Activated B cell treated with CpG ODN at 0.5 μM for 24 hours (primary cell): ENCODE data around the gene MAS1L. TPM values are rescaled to one million over a fixed set of nuclear protein-coding genes. Genes with fewer than 3 reads are reported as not detected.

ENCODE experiments used
- ATAC-seq: fragments of 200-7000 bp; cut with Tn5 transposase; one replicate; pipeline ENCODE4 v1.10.0; 2021; ENCODE audit warnings: low read depth, mild to moderate bottlenecking, moderate library complexity
- CTCF ChIA-PET: fragments of 350-600 bp; sonication (Branson Sonifier 250); formaldehyde crosslinking; loops from one replicate; lab custom pipeline; 2021; ENCODE audit warnings: antibody characterized with exemption; lab: Charles Lee
- POLR2A ChIA-PET: fragments of 350-600 bp; sonication (Branson Sonifier 250); formaldehyde crosslinking; loops from one replicate; lab custom pipeline; 2021; ENCODE audit warnings: antibody characterized with exemption; lab: Charles Lee
- DNase-seq: peaks from one replicate; pipeline ENCODE4 v3.0.0; 2022
- H3K27ac Mint-ChIP-seq: one replicate; pipeline ENCODE4 v1.8.0; 2020; ENCODE audit warnings: mixed read lengths
- H3K27me3 Mint-ChIP-seq: one replicate; pipeline ENCODE4 v1.8.0; 2021; ENCODE audit warnings: mixed read lengths
- H3K36me3 Mint-ChIP-seq: one replicate; pipeline ENCODE4 v1.8.0; 2021; ENCODE audit warnings: low read depth, mixed read lengths
- H3K4me1 Mint-ChIP-seq: one replicate; pipeline ENCODE4 v1.8.0; 2021; ENCODE audit warnings: mixed read lengths
- H3K4me3 Mint-ChIP-seq: one replicate; pipeline ENCODE4 v1.8.0; 2020; ENCODE audit warnings: mild to moderate bottlenecking, mixed read lengths
- H3K9me3 Mint-ChIP-seq: one replicate; pipeline ENCODE4 v1.8.0; 2020; ENCODE audit warnings: mixed read lengths
- CTCF ChIP-seq: fragments of 200-600 bp; IDR thresholded peaks from one replicate; pipeline ENCODE4 v1.8.0; 2022; ENCODE audit warnings: antibody characterized with exemption, mild to moderate bottlenecking
- intact Hi-C: fragments of 100-400 bp; cut with micrococcal nuclease; formaldehyde crosslinking; loops from one replicate; pipeline ENCODE4 v1.15.1; 2024
- total RNA-seq: library from RNA; stranded (reverse); gene quantifications from 2 replicates; pipeline ENCODE4 v1.2.3, GENCODE V29; 2022

MAS1L gene
- total RNA-seq, 1 donor from 2014 or later, result not detected

- ATAC-seq (no peak), DNase-seq (no peak)
- Mint-ChIP-seq H3K9me3 (no peaks in the 10 kb centered on the region), H3K4me3 (no peak overlapping the region), H3K36me3 (no peaks in the 10 kb centered on the region), H3K4me1 (no peaks in the 10 kb centered on the region), H3K27me3 (peaks cover 27% of the 10 kb centered on the region), H3K27ac (no peak overlapping the region)
- TF ChIP-seq CTCF, result no peak
- intact Hi-C loops, result no loop called here
- ChIA-PET CTCF (no interaction called here), POLR2A (no interaction called here)
These were observed 36.9 kb upstream of the MAS1L start for GRCh38 chr6:29524444-29525310.

GRCh38 chr6:29524044-29524443 lies 36.3 kb upstream of the MAS1L start:
- no peak for TF ChIP-seq CTCF
- Mint-ChIP-seq H3K27ac (no peak overlapping the region), H3K27me3 (peaks cover 25% of the 10 kb centered on the region), H3K36me3 (no peaks in the 10 kb centered on the region), H3K4me3 (no peak overlapping the region), H3K9me3 (no peaks in the 10 kb centered on the region), H3K4me1 (no peaks in the 10 kb centered on the region)
- DNase-seq, result no peak
- intact Hi-C loops, result no loop called here
- CTCF ChIA-PET, result no interaction called here
- POLR2A ChIA-PET, result no interaction called here
- no peak for ATAC-seq

- Mint-ChIP-seq H3K9me3 (no peaks in the 10 kb centered on the region), H3K4me1 (no peaks in the 10 kb centered on the region), H3K27me3 (peaks cover 20% of the 10 kb centered on the region), H3K36me3 (no peaks in the 10 kb centered on the region), H3K4me3 (no peak overlapping the region), H3K27ac (no peak overlapping the region)
- POLR2A ChIA-PET, result no interaction called here
- ATAC-seq (no peak), DNase-seq (no peak)
- CTCF ChIA-PET, result no interaction called here
- intact Hi-C loops, result no loop called here
- no peak for TF ChIP-seq CTCF
These were observed 34.5 kb upstream of the MAS1L start for GRCh38 chr6:29522227-29522626.

- peaks cover 27% of the 10 kb centered on the region for H3K27me3 Mint-ChIP-seq
- ChIA-PET CTCF (no interaction called here), POLR2A (no interaction called here)
- no peak overlapping the region for H3K27ac Mint-ChIP-seq
- H3K4me3 Mint-ChIP-seq, result no peak overlapping the region
- no peak for DNase-seq
- intact Hi-C loops, result no loop called here
- no peaks in the 10 kb centered on the region for H3K36me3 Mint-ChIP-seq
- H3K4me1 Mint-ChIP-seq, result no peaks in the 10 kb centered on the region
- TF ChIP-seq CTCF, result no peak
- no peaks in the 10 kb centered on the region for H3K9me3 Mint-ChIP-seq
- ATAC-seq, result no peak
These were observed 33.4 kb upstream of the MAS1L start for GRCh38 chr6:29521006-29521680.

- CTCF ChIA-PET, result no interaction called here
- Mint-ChIP-seq H3K4me1 (no peaks in the 10 kb centered on the region), H3K9me3 (no peaks in the 10 kb centered on the region), H3K36me3 (no peaks in the 10 kb centered on the region), H3K27me3 (peaks cover 28% of the 10 kb centered on the region), H3K27ac (no peak overlapping the region), H3K4me3 (no peak overlapping the region)
- intact Hi-C loops, result no loop called here
- no peak for ATAC-seq
- no peak for DNase-seq
- no peak for TF ChIP-seq CTCF
- POLR2A ChIA-PET, result no interaction called here
These were observed 32.5 kb upstream of the MAS1L start for GRCh38 chr6:29520232-29520631.
